GM20000 (cell line): ENCODE data around the gene SYT6.

Experiments used
- DNase-seq: peaks from one replicate; pipeline ENCODE4 v3.0.0; 2012; ENCODE audit warnings: low spot score
- CTCF ChIP-seq: IDR thresholded peaks from 2 replicates; pipeline ENCODE4 v1.5.1; 2012; ENCODE audit warnings: mild to moderate bottlenecking, control low read depth; ENCODE audit errors: extremely low read depth, missing control alignments

Gene SYT6

GRCh38 chr1:114137497-114137896 lies 16.2 kb downstream of the SYT6 start:
- no peak for TF ChIP-seq CTCF

GRCh38 chr1:114135786-114136185 lies 17.9 kb downstream of the SYT6 start:
- TF ChIP-seq CTCF, result no peak
- DNase-seq, result no peak

More at GRCh38 chr1:114137497-114137896, 16.2 kb downstream of the SYT6 start:
- no peak for DNase-seq

GRCh38 chr1:114134518-114134917 lies 19.2 kb downstream of the SYT6 start:
- DNase-seq, result no peak
- TF ChIP-seq CTCF, result no peak

GRCh38 chr1:114133129-114133528 lies 20.5 kb downstream of the SYT6 start:
- DNase-seq, result no peak
- no peak for TF ChIP-seq CTCF

GRCh38 chr1:114131526-114132220 lies 22.0 kb downstream of the SYT6 start:
- no peak for TF ChIP-seq CTCF
- DNase-seq, result no peak

- DNase-seq, result peak; percentile 34
- no peak for TF ChIP-seq CTCF
Measured at GRCh38 chr1:114130846-114131525, 22.7 kb downstream of the SYT6 start.

- TF ChIP-seq CTCF, result no peak
- no peak for DNase-seq
Measured at GRCh38 chr1:114130213-114130612, 23.5 kb downstream of the SYT6 start.
